ENCODE results near the gene SLC2A10. TPM values are rescaled to one million over a fixed set of nuclear protein-coding genes. Genes with fewer than 3 reads are reported as not detected.

Gene SLC2A10
- total and polyA plus RNA-seq, 2 donors (not counting 3 experiments of a cell fraction or from before 2014, with no cell fraction given) = 11.2 to 13.6 TPM

- intact Hi-C loops (cut with micrococcal nuclease) = no loop called here
- H3K27me3 ChIP-seq (ENCODE audit: control insufficient read depth in 2 of 2, insufficient read depth in 2 of 2, low read length in 2 of 2) = no peaks in the 10 kb centered on the region
- CTCF ChIA-PET = interaction anchor here (1.1 kb wide), 1 partner anchor 14 kb away, joined by 3 read pairs; no protein-coding TSS in a partner anchor
- no peak overlapping the region for H3K4me3 ChIP-seq (replicated peaks in 1 of 3; ENCODE audit: insufficient read depth in 1 of 3, low read depth in 1 of 3, low read length in 3 of 3)
- FAIRE-seq (no peak), DNase-seq (ENCODE audit: low read depth, low spot score) (no peak)
- no peak for TF ChIP-seq EZH2 (IDR thresholded peaks at IDR 0.05; ENCODE audit: borderline replicate concordance, low read depth, low read length, severe bottlenecking)
- TF ChIP-seq JUN (IDR thresholded peaks at IDR 0.05; ENCODE audit: borderline replicate concordance, insufficient read depth, insufficient read length, low read depth) = no peak
- TF ChIP-seq POLR2AphosphoS5 (IDR thresholded peaks at IDR 0.05; ENCODE audit: insufficient read depth, low read depth, low read length) = no peak
- H4K20me1 ChIP-seq (replicated peaks; ENCODE audit: control insufficient read depth, extremely low read depth, insufficient read depth, low read length) = no peaks in the 10 kb centered on the region
- H3K9me1 ChIP-seq (replicated peaks; ENCODE audit: control insufficient read depth, extremely low read depth, insufficient read depth, low read length) = no peaks in the 10 kb centered on the region
- no peaks in the 10 kb centered on the region for H3K9me3 ChIP-seq (replicated peaks; ENCODE audit: control insufficient read depth, insufficient read depth, low read length)
- no peak overlapping the region for H3K27ac ChIP-seq (ENCODE audit: insufficient read depth, low read depth, low read length)
- no peaks in the 10 kb centered on the region for H3K4me1 ChIP-seq (ENCODE audit: control insufficient read depth, extremely low read depth, insufficient read depth, low read length)
- H3K4me2 ChIP-seq (ENCODE audit: insufficient read depth, low read length) = no peak overlapping the region
- no peaks in the 10 kb centered on the region for H3K36me3 ChIP-seq (ENCODE audit: control insufficient read depth in 2 of 2, extremely low read depth in 1 of 2, insufficient read depth in 2 of 2, low read length in 2 of 2)
- BruUV-seq (replicated peaks) = no TSS peak
- POLR2A ChIA-PET = no interaction called here
- dilution Hi-C loops (cut with MboI; ENCODE audit: extremely low pct_ligation_motif_present, low sequenced_read_pairs) = no loop called here
- no peak overlapping the region for H2AFZ ChIP-seq (ENCODE audit: low read depth, low read length)
- no peak overlapping the region for H3K9ac ChIP-seq (replicated peaks; ENCODE audit: extremely low read depth, insufficient read depth, low read length)
- H3K79me2 ChIP-seq (ENCODE audit: control insufficient read depth, insufficient read depth, low read length) = no peaks in the 10 kb centered on the region
These were observed 47.8 kb upstream of the SLC2A10 start for GRCh38 chr20:46661659-46662058.

GRCh38 chr20:46663531-46663930 lies 45.9 kb upstream of the SLC2A10 start:
- H3K9me1 ChIP-seq (replicated peaks; ENCODE audit: control insufficient read depth, extremely low read depth, insufficient read depth, low read length) = no peaks in the 10 kb centered on the region
- TF ChIP-seq FOS (IDR thresholded peaks at IDR 0.05; ENCODE audit: borderline replicate concordance, insufficient read depth, low read length) = no peak
- TF ChIP-seq MYC (IDR thresholded peaks at IDR 0.05; ENCODE audit: low read depth, low read length) = no peak
- TF ChIP-seq MAX (IDR thresholded peaks at IDR 0.05; ENCODE audit: insufficient read depth, insufficient read length) = no peak
- no peak for TF ChIP-seq POLR2A (IDR thresholded peaks at IDR 0.05; ENCODE audit: low read depth, low read length)
- TF ChIP-seq JUN (IDR thresholded peaks at IDR 0.05; ENCODE audit: borderline replicate concordance, insufficient read depth, insufficient read length, low read depth) = no peak
- TF ChIP-seq POLR2AphosphoS5 (IDR thresholded peaks at IDR 0.05; ENCODE audit: insufficient read depth, low read depth, low read length) = no peak
- TF ChIP-seq CTCF (IDR thresholded peaks at IDR 0.05; ENCODE audit: extremely low read depth in 1 of 2, insufficient read depth in 1 of 2, low read depth in 1 of 2, low read length in 2 of 2) = no peak
- TF ChIP-seq GATA2 (IDR thresholded peaks at IDR 0.05; ENCODE audit: insufficient read depth, insufficient read length, low read depth, low read length) = no peak
- no peak for TF ChIP-seq EZH2 (IDR thresholded peaks at IDR 0.05; ENCODE audit: borderline replicate concordance, low read depth, low read length, severe bottlenecking)
- no peak overlapping the region for H3K9ac ChIP-seq (replicated peaks; ENCODE audit: extremely low read depth, insufficient read depth, low read length)
- H3K4me1 ChIP-seq (ENCODE audit: control insufficient read depth, extremely low read depth, insufficient read depth, low read length) = no peaks in the 10 kb centered on the region
- no peak overlapping the region for H2AFZ ChIP-seq (ENCODE audit: low read depth, low read length)
- dilution Hi-C loops (cut with MboI; ENCODE audit: extremely low pct_ligation_motif_present, low sequenced_read_pairs) (no loop called here), intact Hi-C loops (cut with micrococcal nuclease) (no loop called here)
- H3K9me3 ChIP-seq (replicated peaks; ENCODE audit: control insufficient read depth, insufficient read depth, low read length) = no peaks in the 10 kb centered on the region
- ChIA-PET POLR2A (no interaction called here), CTCF (interaction anchor here (1.1 to 1.6 kb wide), 2 partner anchors 8 to 14 kb away, joined by 3 read pairs; no protein-coding TSS in a partner anchor)
- H3K27me3 ChIP-seq (ENCODE audit: control insufficient read depth in 2 of 2, insufficient read depth in 2 of 2, low read length in 2 of 2) = no peaks in the 10 kb centered on the region
- no peak for FAIRE-seq
- no peak for DNase-seq (ENCODE audit: low read depth, low spot score)
- H3K27ac ChIP-seq (ENCODE audit: insufficient read depth, low read depth, low read length) = no peak overlapping the region
- no peak overlapping the region for H3K4me3 ChIP-seq (replicated peaks in 1 of 3; ENCODE audit: insufficient read depth in 1 of 3, low read depth in 1 of 3, low read length in 3 of 3)
- BruUV-seq (replicated peaks) = no TSS peak
- H4K20me1 ChIP-seq (replicated peaks; ENCODE audit: control insufficient read depth, extremely low read depth, insufficient read depth, low read length) = no peaks in the 10 kb centered on the region
- no peak overlapping the region for H3K4me2 ChIP-seq (ENCODE audit: insufficient read depth, low read length)
- no peaks in the 10 kb centered on the region for H3K36me3 ChIP-seq (ENCODE audit: control insufficient read depth in 2 of 2, extremely low read depth in 1 of 2, insufficient read depth in 2 of 2, low read length in 2 of 2)
- no peaks in the 10 kb centered on the region for H3K79me2 ChIP-seq (ENCODE audit: control insufficient read depth, insufficient read depth, low read length)

Data from endothelial cell of umbilical vein (primary cell).